Esophagus muscularis mucosa (tissue), 4 donors: ENCODE measurements around the gene KCP. TPM values are rescaled to one million over a fixed set of nuclear protein-coding genes. Genes with fewer than 3 reads are reported as not detected.

Source experiments
- DNase-seq: peaks from one replicate; pipeline ENCODE4 v3.0.0-alpha.2; 2017; ENCODE audit errors: extremely low spot score
- H3K27ac ChIP-seq, 4 donors: fragments of 200-600 bp; sonication (generic); replicated peaks in 1 of 4; 1 replicate in 3 of 4; 2 replicates in 1 of 4; pipeline ENCODE4 v1.5.1; 2016 to 2019; ENCODE audit warnings: mild to moderate bottlenecking in 1 of 4
- H3K27me3 ChIP-seq, 4 donors: fragments of 200-600 bp; sonication (generic); one replicate each; pipeline versions ENCODE4 v1.5.1 to v1.6.0; 2016 to 2019
- H3K36me3 ChIP-seq, 4 donors: fragments of 200-600 bp; sonication (generic); one replicate each; pipeline ENCODE4 v1.5.1; 2016 to 2019
- H3K4me1 ChIP-seq, 4 donors: fragments of 200-600 bp; sonication (generic); one replicate each; pipeline ENCODE4 v1.5.1; 2016 to 2019
- H3K4me3 ChIP-seq, 4 donors: fragments of 200-600 bp; sonication (generic); 1 replicate in 2 of 4; 2 replicates in 2 of 4; pipeline ENCODE4 v1.5.1; 2016 to 2019; ENCODE audit warnings: mild to moderate bottlenecking in 4 of 4, moderate library complexity in 1 of 4
- H3K9me3 ChIP-seq, 4 donors: fragments of 200-600 bp; sonication (generic); 1 replicate in 3 of 4; 2 replicates in 1 of 4; pipeline ENCODE4 v1.5.1; 2016 to 2019
- CTCF ChIP-seq, 3 experiments: fragments of 200-600 bp in 2 of 3; fragments of 450-650 bp in 1 of 3; sonication (generic) in 2 of 3; IDR thresholded peaks; one replicate each; pipeline ENCODE4 v1.5.1; 2017 to 2019; ENCODE audit warnings: antibody characterized with exemption in 3 of 3, mild to moderate bottlenecking in 2 of 3, moderate library complexity in 1 of 3
- EP300 ChIP-seq: sonication (generic); formaldehyde crosslinking; IDR thresholded peaks from one replicate; pipeline ENCODE4 v1.6.1; 2017; ENCODE audit warnings: antibody characterized with exemption
- POLR2A ChIP-seq: fragments of 450-650 bp; IDR thresholded peaks from one replicate; pipeline ENCODE4 v1.6.1; 2017; ENCODE audit warnings: antibody characterized with exemption, moderate library complexity, mild to moderate bottlenecking, low read depth
- POLR2AphosphoS5 ChIP-seq, 2 donors: sonication (generic); formaldehyde crosslinking; IDR thresholded peaks; one replicate each; pipeline ENCODE4 v1.6.1; 2017; ENCODE audit warnings: antibody characterized with exemption in 2 of 2
- WGBS: methylation state at CpG from one replicate; pipeline ENCODE4 v1.1.5; 2018; 5-methylcytosine and 5-hydroxymethylcytosine counted together
- intact Hi-C: fragments of 100-400 bp; cut with DNase I; formaldehyde crosslinking; loops from one replicate; pipeline ENCODE4 v1.15.1; 2023
- total RNA-seq, 4 donors: library from RNA; depleted of rRNA; stranded (reverse); fragments of >200 nt; gene quantifications; one replicate each; pipeline versions ENCODE4 v1.1.0 to v1.2.1, GENCODE V29; 2016

Gene KCP
- total RNA-seq, 4 donors from 2014 or later: 0.13 to 0.66 (median 0.29) TPM; not detected in 1

DNA sequence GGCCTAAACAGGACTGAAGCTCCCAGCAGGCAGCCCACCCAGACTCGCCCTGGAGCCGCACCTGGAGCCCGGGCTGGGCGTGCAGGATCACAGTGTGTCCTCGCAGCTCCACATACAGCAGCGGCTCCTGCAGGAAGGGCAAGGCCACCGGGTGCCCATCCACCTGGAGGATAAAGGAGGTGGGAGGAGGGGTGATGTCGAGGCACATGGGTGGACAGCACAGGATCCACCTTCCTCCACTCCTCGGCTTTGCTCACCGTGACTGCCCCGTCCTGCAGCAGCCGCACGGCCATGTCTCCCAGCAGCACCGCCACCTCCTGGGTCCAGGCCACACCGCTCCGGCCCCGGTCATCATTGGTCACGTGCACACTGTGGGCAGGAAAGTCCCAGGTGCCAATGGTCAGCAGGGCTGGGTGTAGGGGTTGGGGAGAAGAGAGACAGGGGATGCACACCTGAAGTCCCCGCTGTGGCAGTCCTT lies 31.0 kb downstream of the KCP start:
- intact Hi-C loops: loop anchor here (10.0 kb wide), 1 partner anchor 145 kb away; the partner anchor contains the start of gene CALU

GRCh38 chr7:128878226-128879105 lies 32.0 kb downstream of the KCP start:
- H3K36me3 ChIP-seq: no peaks in the 10 kb centered on the region
- H3K4me1 ChIP-seq: peaks cover 0 to 11% (median 8%) of the 10 kb centered on the region in 4 donors
- 96% methylated on average over 14 of the region's 14 CpGs for WGBS
- H3K9me3 ChIP-seq: no peaks in the 10 kb centered on the region
- no peak overlapping the region for H3K27ac ChIP-seq
- no peak for DNase-seq
- no peaks in the 10 kb centered on the region for H3K27me3 ChIP-seq
- TF ChIP-seq POLR2AphosphoS5 (IDR thresholded peaks at IDR 0.05): no peak
- TF ChIP-seq EP300: no peak
- no peak for TF ChIP-seq POLR2A
- no peak for TF ChIP-seq CTCF (IDR thresholded peaks at IDR 0.05)
- H3K4me3 ChIP-seq: no peak overlapping the region
- intact Hi-C loops: loop anchor here (10.0 kb wide), 1 partner anchor 144 kb away; the partner anchor contains the start of gene CALU

More for the DNA sequence above, 31.0 kb downstream of the KCP start:
- no peak overlapping the region for H3K4me3 ChIP-seq
- no peak overlapping the region for H3K27ac ChIP-seq
- TF ChIP-seq CTCF (IDR thresholded peaks at IDR 0.05) (no peak), EP300 (no peak), POLR2AphosphoS5 (IDR thresholded peaks at IDR 0.05) (no peak), POLR2A (no peak)
- whole genome bisulfite sequencing: 84% methylated on average over 8 of the region's 19 CpGs
- peaks cover 0 to 16% (median 12%) of the 10 kb centered on the region in 4 donors for H3K4me1 ChIP-seq
- no peaks in the 10 kb centered on the region for H3K36me3 ChIP-seq
- no peak for DNase-seq
- no peaks in the 10 kb centered on the region for H3K9me3 ChIP-seq
- peaks cover 0 to 1% (median 0%) of the 10 kb centered on the region in 4 donors for H3K27me3 ChIP-seq

- no peak for DNase-seq
- Histone ChIP-seq H3K36me3 (no peaks in the 10 kb centered on the region), H3K27me3 (no peaks in the 10 kb centered on the region), H3K9me3 (no peaks in the 10 kb centered on the region), H3K4me1 (peaks cover 0 to 10% (median 8%) of the 10 kb centered on the region in 4 donors), H3K4me3 (no peak overlapping the region), H3K27ac (no peak overlapping the region)
- intact Hi-C loops: loop anchor here (10.0 kb wide), 1 partner anchor 143 kb away; the partner anchor contains the start of gene CALU
- 92% methylated on average over 1 of the region's 4 CpGs for WGBS
- TF ChIP-seq EP300: no peak
- TF ChIP-seq POLR2AphosphoS5 (IDR thresholded peaks at IDR 0.05): no peak
- TF ChIP-seq CTCF (IDR thresholded peaks at IDR 0.05): no peak
Observed at GRCh38 chr7:128877756-128878120, 32.8 kb downstream of the KCP start.

DNA sequence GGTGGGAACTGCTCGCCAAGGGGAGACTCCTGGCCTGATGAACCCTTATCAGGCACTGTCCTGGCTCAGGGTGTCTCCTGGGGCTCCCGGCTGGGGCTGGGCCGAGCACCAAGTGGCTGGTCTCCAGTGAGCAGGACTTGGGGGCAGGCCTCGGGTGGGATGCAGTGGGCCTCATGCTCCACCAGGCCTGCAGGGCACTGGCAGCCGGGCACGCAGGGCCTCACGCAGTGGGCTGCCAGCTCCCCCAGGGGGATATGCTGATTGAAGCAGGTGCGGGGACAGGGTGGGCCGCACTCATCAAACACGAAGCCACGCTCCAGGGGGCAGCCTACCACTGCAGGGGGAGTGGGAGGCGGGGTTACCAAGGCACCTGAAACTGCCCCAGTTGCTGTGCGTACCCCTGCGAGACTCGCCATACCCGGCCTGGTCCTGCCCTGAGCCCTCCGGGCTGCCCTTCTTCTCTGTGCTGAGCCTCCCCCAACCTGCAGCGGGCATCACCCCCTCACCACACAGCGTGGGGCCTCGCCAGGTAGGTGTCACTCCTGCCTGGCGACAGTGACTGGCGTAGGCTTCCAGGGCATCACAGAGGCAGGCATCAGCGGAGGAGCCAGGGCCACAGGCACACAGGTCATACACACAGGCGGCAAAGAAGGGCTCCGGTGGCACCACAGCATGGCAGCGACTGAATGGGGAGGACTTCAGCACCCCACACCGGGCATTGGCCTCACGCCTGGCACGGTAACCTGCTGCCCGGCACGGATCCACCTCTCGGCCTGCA lies 33.3 kb downstream of the KCP start:
- no peak overlapping the region for H3K4me3 ChIP-seq
- no peaks in the 10 kb centered on the region for H3K36me3 ChIP-seq
- no peak overlapping the region for H3K27ac ChIP-seq
- no peaks in the 10 kb centered on the region for H3K9me3 ChIP-seq
- no peaks in the 10 kb centered on the region for H3K27me3 ChIP-seq
- intact Hi-C loops: loop anchor here (10.0 kb wide), 1 partner anchor 142 kb away; the partner anchor contains the start of gene CALU
- H3K4me1 ChIP-seq: peaks cover 0 to 10% (median 8%) of the 10 kb centered on the region in 4 donors
- no peak for DNase-seq
- TF ChIP-seq EP300 (no peak), POLR2A (no peak), CTCF (IDR thresholded peaks at IDR 0.05) (no peak)
- 90% methylated on average over 18 of the region's 32 CpGs for WGBS
